ENCODE results near the gene PEF1. TPM values are rescaled to one million over a fixed set of nuclear protein-coding genes. Genes with fewer than 3 reads are reported as not detected.
A peak's percentile ranks its signal among the peaks of the same experiment; 100 is the strongest.

Gene PEF1
- total RNA-seq, 2 experiments from 2014 or later, result 50.4 to 51.6 TPM

- ChIA-PET CTCF (interaction anchor here (2.7 kb wide), 1 partner anchor 12 kb away, joined by 13 read pairs; the partner anchor contains the start of gene HCRTR1), POLR2A (no interaction called here)
- Mint-ChIP-seq H3K4me3 (no peak overlapping the region), H3K27ac (no peak overlapping the region), H3K9me3 (no peaks in the 10 kb centered on the region), H3K36me3 (ENCODE audit: low read depth) (no peaks in the 10 kb centered on the region), H3K4me1 (peaks cover 2% of the 10 kb centered on the region), H3K27me3 (peaks cover 18% of the 10 kb centered on the region)
- no peak for DNase-seq
Observed at GRCh38 chr1:31605908-31606427, 38.7 kb downstream of the PEF1 start.

- H3K9me3 Mint-ChIP-seq, result no peaks in the 10 kb centered on the region
- ChIA-PET POLR2A (no interaction called here), CTCF (interaction anchor here (0.6 to 1.6 kb wide), 3 partner anchors 10 to 187 kb away, joined by 3 to 5 read pairs (median 3); no protein-coding TSS in a partner anchor)
- peaks cover 2% of the 10 kb centered on the region for H3K4me1 Mint-ChIP-seq
- H3K27ac Mint-ChIP-seq, result no peak overlapping the region
- no peak overlapping the region for H3K4me3 Mint-ChIP-seq
- no peaks in the 10 kb centered on the region for H3K36me3 Mint-ChIP-seq (ENCODE audit: low read depth)
- DNase-seq, result no peak
- peaks cover 11% of the 10 kb centered on the region for H3K27me3 Mint-ChIP-seq
Observed at GRCh38 chr1:31602081-31602480, 42.6 kb downstream of the PEF1 start.

- POLR2A ChIA-PET, result no interaction called here
- CTCF ChIA-PET, result interaction anchor here (1.6 kb wide), 1 partner anchor 188 kb away, joined by 3 read pairs; no protein-coding TSS in a partner anchor
- DNase-seq, result no peak
- Mint-ChIP-seq H3K27ac (no peak overlapping the region), H3K9me3 (no peaks in the 10 kb centered on the region), H3K27me3 (peaks cover 12% of the 10 kb centered on the region), H3K4me3 (no peak overlapping the region), H3K36me3 (ENCODE audit: low read depth) (no peaks in the 10 kb centered on the region), H3K4me1 (no peaks in the 10 kb centered on the region)
Observed at GRCh38 chr1:31600641-31601040, 44.0 kb downstream of the PEF1 start.

GRCh38 chr1:31598980-31599379 is 45.7 kb downstream of the PEF1 start:
- DNase-seq, result no peak
- POLR2A ChIA-PET, result no interaction called here
- CTCF ChIA-PET, result interaction anchor here (1.3 kb wide), 1 partner anchor 12 kb away, joined by 3 read pairs; no protein-coding TSS in a partner anchor

GRCh38 chr1:31596737-31597097 is 48.0 kb downstream of the PEF1 start:
- CTCF ChIA-PET, result no interaction called here

More at GRCh38 chr1:31598980-31599379, 45.7 kb downstream of the PEF1 start:
- H3K4me1 Mint-ChIP-seq, result no peaks in the 10 kb centered on the region
- H3K27ac Mint-ChIP-seq, result no peak overlapping the region
- H3K27me3 Mint-ChIP-seq, result peaks cover 12% of the 10 kb centered on the region
- H3K9me3 Mint-ChIP-seq, result no peaks in the 10 kb centered on the region
- H3K4me3 Mint-ChIP-seq, result no peak overlapping the region
- H3K36me3 Mint-ChIP-seq (ENCODE audit: low read depth), result no peaks in the 10 kb centered on the region

GRCh38 chr1:31595836-31596736 is 48.6 kb downstream of the PEF1 start:
- Mint-ChIP-seq H3K27me3 (peaks cover 11% of the 10 kb centered on the region), H3K4me3 (no peak overlapping the region), H3K36me3 (ENCODE audit: low read depth) (no peaks in the 10 kb centered on the region), H3K4me1 (no peaks in the 10 kb centered on the region), H3K9me3 (no peaks in the 10 kb centered on the region), H3K27ac (no peak overlapping the region)
- ChIA-PET POLR2A (no interaction called here), CTCF (no interaction called here)
- DNase-seq, result no peak

More at GRCh38 chr1:31596737-31597097, 48.0 kb downstream of the PEF1 start:
- H3K36me3 Mint-ChIP-seq (ENCODE audit: low read depth), result no peaks in the 10 kb centered on the region
- no peaks in the 10 kb centered on the region for H3K9me3 Mint-ChIP-seq
- no peak overlapping the region for H3K4me3 Mint-ChIP-seq
- no peak overlapping the region for H3K27ac Mint-ChIP-seq
- H3K4me1 Mint-ChIP-seq, result no peaks in the 10 kb centered on the region
- no peak for DNase-seq
- POLR2A ChIA-PET, result no interaction called here
- H3K27me3 Mint-ChIP-seq, result peaks cover 11% of the 10 kb centered on the region

GRCh38 chr1:31593770-31594632 is 50.7 kb downstream of the PEF1 start:
- peaks cover 16% of the 10 kb centered on the region for H3K27me3 Mint-ChIP-seq
- peaks cover 4% of the 10 kb centered on the region for H3K4me1 Mint-ChIP-seq
- no peak overlapping the region for H3K4me3 Mint-ChIP-seq
- H3K9me3 Mint-ChIP-seq, result no peaks in the 10 kb centered on the region
- H3K27ac Mint-ChIP-seq, result no peak overlapping the region
- POLR2A ChIA-PET, result no interaction called here
- peak; percentile 75 for DNase-seq
- H3K36me3 Mint-ChIP-seq (ENCODE audit: low read depth), result no peaks in the 10 kb centered on the region
- CTCF ChIA-PET, result no interaction called here

- peaks cover 4% of the 10 kb centered on the region for H3K4me1 Mint-ChIP-seq
- DNase-seq, result no peak
- peaks cover 16% of the 10 kb centered on the region for H3K27me3 Mint-ChIP-seq
- H3K4me3 Mint-ChIP-seq, result no peak overlapping the region
- ChIA-PET POLR2A (no interaction called here), CTCF (interaction anchor here (0.6 kb wide), 1 partner anchor 1868 kb away, joined by 4 read pairs; no protein-coding TSS in a partner anchor)
- H3K9me3 Mint-ChIP-seq, result no peaks in the 10 kb centered on the region
- no peaks in the 10 kb centered on the region for H3K36me3 Mint-ChIP-seq (ENCODE audit: low read depth)
- H3K27ac Mint-ChIP-seq, result no peak overlapping the region
Observed at GRCh38 chr1:31593136-31593665, 51.5 kb downstream of the PEF1 start.

GRCh38 chr1:31592132-31592531 is 52.5 kb downstream of the PEF1 start:
- ChIA-PET CTCF (interaction anchor here (1.0 kb wide), 1 partner anchor 11 kb away, joined by 3 read pairs; no protein-coding TSS in a partner anchor), POLR2A (no interaction called here)
- H3K4me3 Mint-ChIP-seq, result no peak overlapping the region
- no peak overlapping the region for H3K27ac Mint-ChIP-seq
- H3K36me3 Mint-ChIP-seq (ENCODE audit: low read depth), result no peaks in the 10 kb centered on the region
- no peaks in the 10 kb centered on the region for H3K9me3 Mint-ChIP-seq
- DNase-seq, result no peak
- H3K27me3 Mint-ChIP-seq, result peaks cover 16% of the 10 kb centered on the region
- peaks cover 4% of the 10 kb centered on the region for H3K4me1 Mint-ChIP-seq

GRCh38 chr1:31591425-31592093 is 53.1 kb downstream of the PEF1 start:
- CTCF ChIA-PET, result interaction anchor here (0.6 to 1.2 kb wide), 4 partner anchors 11 to 443 kb away, joined by 3 read pairs; partner anchors contain the start of gene PEF1
- Mint-ChIP-seq H3K4me3 (no peak overlapping the region), H3K4me1 (peaks cover 4% of the 10 kb centered on the region), H3K27me3 (peaks cover 13% of the 10 kb centered on the region), H3K27ac (no peak overlapping the region), H3K9me3 (no peaks in the 10 kb centered on the region), H3K36me3 (ENCODE audit: low read depth) (no peaks in the 10 kb centered on the region)
- POLR2A ChIA-PET, result no interaction called here
- DNase-seq, result no peak

GRCh38 chr1:31588751-31589515 is 55.7 kb downstream of the PEF1 start:
- peaks cover 13% of the 10 kb centered on the region for H3K27me3 Mint-ChIP-seq
- H3K4me3 Mint-ChIP-seq, result no peak overlapping the region
- ChIA-PET POLR2A (no interaction called here), CTCF (interaction anchor here (0.6 kb wide), 1 partner anchor 76 kb away, joined by 3 read pairs; no protein-coding TSS in a partner anchor)
- H3K4me1 Mint-ChIP-seq, result peaks cover 4% of the 10 kb centered on the region
- H3K9me3 Mint-ChIP-seq, result no peaks in the 10 kb centered on the region
- H3K27ac Mint-ChIP-seq, result no peak overlapping the region
- no peak for DNase-seq
- H3K36me3 Mint-ChIP-seq (ENCODE audit: low read depth), result no peaks in the 10 kb centered on the region
